Left lung (tissue), 10 donors: Measurements from ENCODE around the gene TMEM190. TPM values are rescaled to one million over a fixed set of nuclear protein-coding genes. Genes with fewer than 3 reads are reported as not detected.
"Not testable (repeated sequence)": the region's sequence is repeated elsewhere in the genome, so short reads cannot be mapped to it uniquely, and the experiment has no call there.

Experiments
- ATAC-seq: fragments of 200-7000 bp; cut with Tn5 transposase; one replicate; pipeline ENCODE4 v1.9.1; 2020; ENCODE audit warnings: moderate library complexity
- DNase-seq, 4 donors: peaks; one replicate each; pipeline ENCODE4 v3.0.0-alpha.2; 2013 to 2020
- H3K27ac ChIP-seq, 2 donors: fragments of 200-600 bp; sonication (generic) in 1 of 2; one replicate each; pipeline versions ENCODE4 v1.5.0 to v1.8.0; 2020 to 2021
- H3K27me3 ChIP-seq, 2 donors: fragments of 200-600 bp; sonication (generic) in 1 of 2; one replicate each; pipeline versions ENCODE4 v1.5.0 to v1.8.0; 2020 to 2021
- H3K36me3 ChIP-seq, 2 donors: fragments of 200-600 bp; sonication (generic) in 1 of 2; one replicate each; pipeline versions ENCODE4 v1.5.0 to v1.8.0; 2020 to 2021
- H3K4me1 ChIP-seq, 2 donors: fragments of 200-600 bp; one replicate each; pipeline ENCODE4 v1.8.0; 2021
- H3K4me3 ChIP-seq, 2 donors: fragments of 200-600 bp; sonication (generic) in 1 of 2; one replicate each; pipeline versions ENCODE4 v1.5.0 to v1.8.0; 2020 to 2021; ENCODE audit warnings: mild to moderate bottlenecking in 1 of 2
- H3K9me3 ChIP-seq, 2 donors: fragments of 200-600 bp; sonication (generic) in 1 of 2; one replicate each; pipeline versions ENCODE4 v1.5.0 to v1.8.0; 2020 to 2021
- CTCF ChIP-seq, 2 donors: fragments of 200-600 bp; sonication (generic) in 1 of 2; IDR thresholded peaks; one replicate each; pipeline versions ENCODE4 v1.5.0 to v1.8.0; 2021; ENCODE audit warnings: antibody characterized with exemption in 2 of 2
- intact Hi-C, 2 donors: fragments of 100-400 bp; cut with DNase I; formaldehyde crosslinking; loops; one replicate each; pipeline versions ENCODE4 v1.11.2 to v1.14.2; 2022
- polyA plus RNA-seq, 6 donors: library from polyadenylated mRNA; unstranded; fragments of 120-200 nt; gene quantifications; one replicate each; pipeline ENCODE4 v1.2.1, GENCODE V29; 2013; ENCODE audit not compliant: insufficient read length in 6 of 6
- total RNA-seq, 2 donors: library from RNA; stranded (reverse); fragmentation: NEBNext Ultra II Directional; extraction: Animal tissue kit (Norgen Biotek cat#: 25700); gene quantifications; one replicate each; pipeline ENCODE4 v1.2.1, GENCODE V29; 2021
- donor health status: DM: no; HTN: yes; CAD: no.
- donor health status: DM: no; HTN: no; CAD: no.

The TMEM190 gene
- total and polyA plus RNA-seq, 8 donors: 1.2 to 15.6 (median 6.9) TPM; not detected in 1

- intact Hi-C loops: loop anchor here in 1 of 2 donors (10.0 kb wide), 1 partner anchor 124 kb away; no protein-coding TSS in a partner anchor
- no peak overlapping the region for H3K27ac ChIP-seq
- DNase-seq (no peak), ATAC-seq (no peak)
- H3K27me3 ChIP-seq: peaks cover 0 to 30% of the 10 kb centered on the region in 2 donors
- no peaks in the 10 kb centered on the region for H3K4me1 ChIP-seq
- H3K4me3 ChIP-seq: no peak overlapping the region
- no peaks in the 10 kb centered on the region for H3K9me3 ChIP-seq
- no peaks in the 10 kb centered on the region for H3K36me3 ChIP-seq
- no peak for TF ChIP-seq CTCF (IDR thresholded peaks at IDR 0.05)
Measured at GRCh38 chr19:55419103-55419502, 42.5 kb downstream of the TMEM190 start.

GRCh38 chr19:55419624-55420236 is 43.1 kb downstream of the TMEM190 start:
- DNase-seq (no peak), ATAC-seq (no peak)
- Histone ChIP-seq H3K4me1 (no peaks in the 10 kb centered on the region), H3K27me3 (peaks cover 0 to 36% of the 10 kb centered on the region in 2 donors), H3K4me3 (no peak overlapping the region), H3K9me3 (no peaks in the 10 kb centered on the region), H3K27ac (no peak overlapping the region), H3K36me3 (no peaks in the 10 kb centered on the region)
- TF ChIP-seq CTCF (IDR thresholded peaks at IDR 0.05): no peak
- intact Hi-C loops: loop anchor here in 1 of 2 donors (10.0 kb wide), 1 partner anchor 125 kb away; no protein-coding TSS in a partner anchor

GRCh38 chr19:55421281-55421680 is 44.7 kb downstream of the TMEM190 start:
- peaks cover 0 to 48% of the 10 kb centered on the region in 2 donors for H3K27me3 ChIP-seq
- DNase-seq, H3K4me1 ChIP-seq, ATAC-seq, H3K27ac ChIP-seq, intact Hi-C loops, H3K9me3 ChIP-seq, H3K4me3 ChIP-seq, H3K36me3 ChIP-seq: not testable (repeated sequence)

- DNase-seq: no peak
- no peaks in the 10 kb centered on the region for H3K36me3 ChIP-seq
- H3K27ac ChIP-seq: no peak overlapping the region
- H3K9me3 ChIP-seq: no peaks in the 10 kb centered on the region
- no peak for ATAC-seq
- TF ChIP-seq CTCF (IDR thresholded peaks at IDR 0.05): no peak
- no peaks in the 10 kb centered on the region for H3K4me1 ChIP-seq
- H3K4me3 ChIP-seq: no peak overlapping the region
- intact Hi-C loops: no loop called here
- H3K27me3 ChIP-seq: peaks cover 0 to 66% of the 10 kb centered on the region in 2 donors
Measured at GRCh38 chr19:55423225-55424005, 46.8 kb downstream of the TMEM190 start.

- no peak for DNase-seq
- no peak for TF ChIP-seq CTCF (IDR thresholded peaks at IDR 0.05)
- Histone ChIP-seq H3K27me3 (peaks cover 0 to 68% of the 10 kb centered on the region in 2 donors), H3K27ac (no peak overlapping the region), H3K9me3 (no peaks in the 10 kb centered on the region), H3K36me3 (no peaks in the 10 kb centered on the region), H3K4me1 (no peaks in the 10 kb centered on the region), H3K4me3 (no peak overlapping the region)
- ATAC-seq: no peak
- intact Hi-C loops: no loop called here
Measured at GRCh38 chr19:55424518-55424917, 47.9 kb downstream of the TMEM190 start.
